SU-DHL-6 (cell line): Measurements from ENCODE around the gene CRYBA1.

Experiments
- CTCF ChIP-seq: fragments of 200-600 bp; sonication (generic); IDR thresholded peaks from one replicate; pipeline ENCODE4 v1.5.1; 2017; ENCODE audit warnings: antibody characterized with exemption, mild to moderate bottlenecking, low read length, moderate library complexity; ENCODE audit not compliant: insufficient read depth, poor library complexity, severe bottlenecking
- EZH2phosphoT487 ChIP-seq: fragments of 200-600 bp; sonication (generic), shearing (Covaris generic); conservative IDR thresholded peaks from 2 replicates; pipeline ENCODE4 v1.6.1; 2018; ENCODE audit warnings: mild to moderate bottlenecking, antibody characterized with exemption, low read length, moderate library complexity, mixed read lengths

- TF ChIP-seq CTCF (no peak), EZH2phosphoT487 (no peak)
Measured at GRCh38 chr17:29205047-29205446, 41.6 kb upstream of the CRYBA1 start.
